Midbrain (tissue), 1 donor: ENCODE measurements around the gene HLA-DOA.

Source experiments
- DNase-seq: peaks from one replicate; lab custom pipeline; 2025; lab: John Stamatoyannopoulos, UW

The HLA-DOA gene

DNA sequence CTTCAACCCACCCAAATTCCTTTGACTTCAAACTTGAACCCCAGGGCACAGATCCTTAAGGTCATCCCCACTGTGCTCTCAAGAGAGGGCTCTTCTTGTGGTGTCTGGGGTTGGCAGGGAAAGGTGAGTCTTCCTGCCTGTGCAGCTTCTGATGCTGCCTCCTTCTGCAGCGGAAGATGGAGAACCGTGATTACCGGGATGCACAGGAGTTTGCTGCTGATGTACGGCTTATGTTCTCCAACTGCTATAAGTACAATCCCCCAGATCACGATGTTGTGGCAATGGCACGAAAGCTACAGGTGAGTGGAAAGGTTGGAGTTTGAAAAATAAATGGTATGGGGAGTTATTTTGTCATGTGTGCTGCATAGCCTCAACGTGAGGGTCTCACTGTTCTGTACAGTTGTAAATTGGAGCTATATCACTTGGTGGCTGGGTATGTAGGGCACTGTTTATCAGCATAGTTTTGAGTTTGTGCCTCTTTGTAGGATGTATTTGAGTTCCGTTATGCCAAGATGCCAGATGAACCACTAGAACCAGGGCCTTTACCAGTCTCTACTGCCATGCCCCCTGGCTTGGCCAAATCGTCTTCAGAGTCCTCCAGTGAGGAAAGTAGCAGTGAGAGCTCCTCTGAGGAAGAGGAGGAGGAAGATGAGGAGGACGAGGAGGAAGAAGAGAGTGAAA lies 32.0 kb downstream of the HLA-DOA start:
- no peak for DNase-seq

DNA sequence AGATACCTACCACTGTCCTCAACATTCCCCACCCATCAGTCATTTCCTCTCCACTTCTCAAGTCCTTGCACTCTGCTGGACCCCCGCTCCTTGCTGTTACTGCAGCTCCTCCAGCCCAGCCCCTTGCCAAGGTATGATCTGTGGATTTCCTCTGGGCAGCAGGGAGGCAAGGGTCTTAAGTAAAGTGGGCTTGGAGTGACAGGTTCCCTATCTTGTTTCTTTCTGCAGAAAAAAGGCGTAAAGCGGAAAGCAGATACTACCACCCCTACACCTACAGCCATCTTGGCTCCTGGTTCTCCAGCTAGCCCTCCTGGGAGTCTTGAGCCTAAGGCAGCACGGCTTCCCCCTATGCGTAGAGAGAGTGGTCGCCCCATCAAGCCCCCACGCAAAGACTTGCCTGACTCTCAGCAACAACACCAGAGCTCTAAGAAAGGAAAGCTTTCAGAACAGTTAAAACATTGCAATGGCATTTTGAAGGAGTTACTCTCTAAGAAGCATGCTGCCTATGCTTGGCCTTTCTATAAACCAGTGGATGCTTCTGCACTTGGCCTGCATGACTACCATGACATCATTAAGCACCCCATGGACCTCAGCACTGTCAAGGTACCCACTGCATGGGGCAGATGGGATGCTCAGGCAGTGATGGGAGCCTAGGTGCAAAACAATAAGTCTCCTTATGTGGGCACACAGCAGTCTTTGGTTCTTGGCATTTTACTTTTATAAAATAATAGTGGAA lies 32.9 kb downstream of the HLA-DOA start:
- no peak for DNase-seq

DNA sequence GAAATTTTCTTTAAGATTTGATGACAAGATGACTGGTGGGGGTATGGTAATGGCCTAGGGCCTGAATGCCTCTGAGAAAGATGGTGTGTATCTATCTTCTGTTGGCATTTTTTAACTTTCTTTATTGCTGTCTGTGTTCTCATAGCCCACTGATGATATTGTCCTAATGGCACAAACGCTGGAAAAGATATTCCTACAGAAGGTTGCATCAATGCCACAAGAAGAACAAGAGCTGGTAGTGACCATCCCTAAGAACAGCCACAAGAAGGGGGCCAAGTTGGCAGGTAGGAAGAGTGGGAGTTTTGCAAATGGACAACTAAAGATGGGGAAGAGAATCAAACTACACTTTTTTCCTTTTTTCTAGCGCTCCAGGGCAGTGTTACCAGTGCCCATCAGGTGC lies 33.5 kb downstream of the HLA-DOA start:
- no peak for DNase-seq

DNA sequence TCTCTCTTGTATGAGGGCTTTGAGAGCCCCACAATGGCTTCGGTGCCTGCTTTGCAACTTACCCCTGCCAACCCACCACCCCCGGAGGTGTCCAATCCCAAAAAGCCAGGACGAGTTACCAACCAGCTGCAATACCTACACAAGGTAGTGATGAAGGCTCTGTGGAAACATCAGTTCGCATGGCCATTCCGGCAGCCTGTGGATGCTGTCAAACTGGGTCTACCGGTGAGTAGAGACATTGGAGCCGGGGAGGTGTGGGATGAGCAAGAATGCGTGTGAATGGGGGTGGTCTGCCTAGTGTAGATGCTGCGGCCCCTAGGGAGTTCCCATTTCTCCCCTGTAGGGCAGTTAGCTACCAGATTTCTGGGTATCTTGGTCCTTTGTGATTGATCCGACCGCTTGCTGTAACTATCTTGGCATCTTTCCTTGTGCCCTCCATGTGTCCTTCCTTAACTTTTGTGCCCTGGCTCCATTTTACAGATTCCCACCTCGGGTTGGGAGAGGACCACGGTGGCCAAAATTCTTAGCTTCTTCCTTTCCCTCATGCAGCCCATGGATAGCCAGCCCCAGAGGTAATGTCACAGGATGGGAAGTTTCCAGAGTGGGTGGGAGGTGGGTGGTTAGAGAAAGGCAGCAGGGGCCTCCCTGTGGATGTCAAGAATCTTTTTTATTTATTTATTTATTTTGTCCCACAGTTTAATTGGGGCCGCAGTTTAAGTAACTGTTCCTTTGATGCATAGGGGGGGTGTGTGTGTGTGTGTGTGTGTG lies 34.7 kb downstream of the HLA-DOA start:
- DNase-seq = no peak

DNA sequence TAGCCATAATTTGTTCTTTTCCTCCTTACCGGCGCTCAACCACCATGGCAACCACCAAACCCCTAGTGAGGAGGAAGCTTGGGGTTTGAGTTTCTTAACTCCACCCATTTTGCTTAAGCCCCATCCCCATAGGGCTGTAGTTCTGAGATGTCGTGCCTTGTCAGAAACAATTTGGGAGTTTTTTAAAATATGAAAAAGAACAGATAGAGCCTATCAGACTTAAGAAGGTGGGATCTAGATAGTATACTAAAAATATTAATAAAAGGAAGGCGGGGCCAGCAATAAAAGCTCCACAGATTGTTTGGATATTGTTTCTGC lies 35.4 kb downstream of the HLA-DOA start:
- no peak for DNase-seq

DNA sequence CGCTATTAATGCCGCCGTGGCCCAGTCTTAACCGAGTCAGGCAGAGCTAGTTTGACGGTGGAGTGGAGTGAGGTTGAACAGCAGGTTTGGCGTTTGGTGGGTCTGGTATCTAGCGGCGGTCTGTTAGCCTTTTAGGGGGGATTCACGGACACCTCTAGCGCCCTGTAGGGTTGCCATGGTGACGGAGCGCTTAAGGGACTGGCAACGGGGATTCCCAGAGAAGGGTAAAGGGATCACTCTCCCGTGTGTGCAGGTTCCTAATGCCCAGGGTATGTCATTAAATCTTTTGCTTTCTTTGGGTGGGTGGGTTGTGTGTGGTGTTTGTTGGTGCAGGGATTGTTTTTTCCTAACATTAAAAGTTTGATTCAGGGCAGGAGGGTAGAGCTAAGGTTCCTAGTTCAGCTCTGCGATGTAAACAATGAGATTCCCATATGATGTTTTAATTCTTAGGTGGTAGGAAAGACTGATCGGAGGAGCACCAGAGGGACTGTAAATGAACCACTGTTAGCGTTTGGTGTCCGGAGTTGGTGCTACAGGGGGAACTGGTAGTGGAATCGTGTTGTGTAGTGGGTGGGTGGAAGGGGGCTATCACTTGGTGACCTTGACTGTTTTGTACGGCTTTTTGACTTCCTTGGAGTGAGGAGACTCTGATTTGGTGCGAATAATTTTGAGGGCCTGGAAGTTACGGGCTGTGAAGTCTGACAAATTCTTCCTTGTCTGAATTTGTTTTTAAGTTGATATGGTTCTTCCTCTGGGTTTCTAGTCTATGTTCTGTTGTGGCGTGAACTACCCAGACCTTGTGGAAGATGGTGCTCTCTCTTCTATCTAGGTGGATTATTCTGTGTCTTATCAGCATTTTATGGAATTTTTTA lies 36.0 kb downstream of the HLA-DOA start:
- DNase-seq = no peak

DNA sequence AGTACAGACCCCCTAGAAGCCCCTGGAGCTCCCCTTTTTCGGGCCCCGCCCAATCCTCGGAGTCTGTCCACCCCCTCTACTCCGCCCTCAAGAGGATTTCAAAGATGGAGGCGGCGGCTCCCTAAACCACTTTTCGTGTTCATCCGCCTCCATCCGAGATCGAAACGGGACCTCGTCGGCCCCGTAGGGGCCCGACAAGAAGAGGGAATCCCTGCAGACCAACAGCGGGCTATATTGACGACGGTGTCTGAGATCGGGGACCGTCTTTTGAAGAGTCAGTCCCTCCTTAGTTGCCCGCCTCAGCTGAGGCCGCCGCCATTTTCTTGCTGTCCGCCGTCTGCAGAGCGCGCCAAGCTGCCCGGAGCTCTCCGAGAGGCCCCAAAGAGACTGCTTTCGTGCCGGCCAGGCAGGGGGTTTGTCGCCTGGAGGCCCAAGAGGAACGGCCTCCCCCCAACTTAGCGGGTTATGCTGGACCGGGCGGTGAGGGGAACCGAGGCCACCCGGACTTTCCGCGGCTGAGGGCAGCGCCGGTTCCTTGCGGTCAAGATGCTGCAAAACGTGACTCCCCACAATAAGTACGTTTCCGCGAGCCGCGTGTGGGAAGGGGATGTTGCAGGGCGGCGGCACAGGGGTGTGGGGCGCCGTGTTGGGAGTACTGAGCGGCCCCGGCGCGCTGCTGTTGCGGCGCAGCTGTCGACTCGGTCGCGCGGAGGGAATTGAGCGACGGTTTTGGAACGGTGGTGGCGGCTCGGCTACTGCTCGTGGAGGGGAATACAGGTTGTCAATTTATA lies 36.8 kb downstream of the HLA-DOA start:
- no peak for DNase-seq

DNA sequence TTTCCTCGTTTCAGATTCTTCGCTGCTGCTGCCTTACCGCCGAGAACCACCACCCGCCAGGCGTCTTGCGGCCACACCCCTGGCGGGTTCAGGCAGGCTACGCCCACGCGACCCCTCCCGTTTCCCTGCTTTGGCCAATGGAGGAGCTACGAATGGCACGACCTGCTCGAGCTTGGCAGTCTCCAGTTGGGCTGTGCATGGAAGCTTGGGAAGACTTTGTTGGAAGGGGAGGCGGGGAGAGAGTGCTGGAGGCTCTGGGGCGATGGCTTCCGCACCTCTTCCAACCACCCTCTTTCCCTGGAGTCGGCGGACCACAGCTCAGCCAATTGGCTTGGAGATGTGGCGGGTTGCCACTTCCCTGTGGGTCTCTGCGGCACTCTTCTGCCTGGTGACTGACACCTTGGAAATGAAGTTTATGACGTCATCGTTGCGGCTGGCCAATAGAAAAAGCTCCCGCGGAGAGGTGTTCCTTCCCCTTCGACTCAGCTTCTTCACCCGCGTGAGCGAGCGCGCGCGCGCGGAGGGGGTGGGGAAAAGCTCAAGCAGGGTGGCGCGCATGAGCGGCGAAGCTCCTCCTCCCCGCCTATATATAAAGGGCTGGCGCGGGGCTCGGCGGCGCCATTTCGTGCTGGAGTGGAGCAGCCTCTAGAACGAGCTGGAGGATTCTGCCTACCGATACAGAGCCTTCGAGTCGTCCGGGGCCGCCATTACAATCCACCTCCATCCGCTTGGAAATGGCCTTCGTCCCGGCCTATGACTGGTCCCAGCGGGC lies 37.6 kb downstream of the HLA-DOA start:
- peak; percentile 99 for DNase-seq

- no peak for DNase-seq
Observed at GRCh38 chr6:32971242-32971580, 38.2 kb downstream of the HLA-DOA start.

DNA sequence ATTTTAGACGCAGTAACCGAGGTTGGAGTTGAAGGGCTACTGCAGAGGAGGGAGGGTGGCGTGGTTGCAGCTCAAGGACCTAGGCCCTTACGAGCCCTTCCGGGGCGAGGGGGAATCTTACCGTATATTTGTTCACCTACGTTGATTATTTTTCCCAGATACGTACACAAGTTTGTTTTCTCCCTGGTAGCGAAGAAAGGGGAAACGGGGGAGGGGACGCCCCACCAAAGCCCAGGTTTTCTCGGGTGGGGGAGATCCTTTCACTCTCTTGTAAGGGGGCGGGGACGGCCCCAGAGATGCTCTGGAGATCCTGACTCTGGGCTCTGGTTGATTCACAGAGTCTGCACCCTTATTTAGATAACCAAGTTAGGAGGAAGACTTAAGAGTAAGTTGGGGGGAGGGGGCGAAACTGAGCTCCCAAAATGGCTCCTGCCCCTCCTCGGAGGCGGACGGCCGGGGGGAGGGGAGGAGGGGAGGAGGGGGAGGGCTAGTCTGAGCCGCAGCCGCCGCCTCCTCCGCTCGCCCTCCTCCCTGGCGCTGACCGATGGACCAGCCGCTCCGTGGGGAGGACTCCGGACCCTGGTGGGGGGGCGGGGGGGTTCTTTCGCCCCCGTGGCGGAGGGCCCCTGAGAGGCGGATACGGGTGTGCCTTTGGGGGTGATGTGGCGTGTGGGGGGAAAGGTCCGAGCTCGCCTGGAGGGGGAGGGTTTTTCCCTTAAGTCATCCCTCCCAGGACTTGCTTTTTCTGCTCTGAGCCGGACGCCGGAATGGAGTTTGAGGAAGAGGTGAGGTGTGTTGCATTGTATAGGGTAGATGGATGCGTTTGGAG lies 38.8 kb downstream of the HLA-DOA start:
- peak; percentile 83 for DNase-seq

- DNase-seq = peak; percentile 74
Observed at GRCh38 chr6:32969685-32970412, 39.5 kb downstream of the HLA-DOA start.

- DNase-seq = peak; percentile 87
Observed at GRCh38 chr6:32968867-32969684, 40.3 kb downstream of the HLA-DOA start.

- peak; percentile 97 for DNase-seq
Observed at GRCh38 chr6:32968093-32968866, 41.1 kb downstream of the HLA-DOA start, which contains the start of gene BRD2. TSS of gene BRD2 (plus strand) at chr6:32968594. CDS start at chr6:32972899, 4,305 bp downstream.

DNA sequence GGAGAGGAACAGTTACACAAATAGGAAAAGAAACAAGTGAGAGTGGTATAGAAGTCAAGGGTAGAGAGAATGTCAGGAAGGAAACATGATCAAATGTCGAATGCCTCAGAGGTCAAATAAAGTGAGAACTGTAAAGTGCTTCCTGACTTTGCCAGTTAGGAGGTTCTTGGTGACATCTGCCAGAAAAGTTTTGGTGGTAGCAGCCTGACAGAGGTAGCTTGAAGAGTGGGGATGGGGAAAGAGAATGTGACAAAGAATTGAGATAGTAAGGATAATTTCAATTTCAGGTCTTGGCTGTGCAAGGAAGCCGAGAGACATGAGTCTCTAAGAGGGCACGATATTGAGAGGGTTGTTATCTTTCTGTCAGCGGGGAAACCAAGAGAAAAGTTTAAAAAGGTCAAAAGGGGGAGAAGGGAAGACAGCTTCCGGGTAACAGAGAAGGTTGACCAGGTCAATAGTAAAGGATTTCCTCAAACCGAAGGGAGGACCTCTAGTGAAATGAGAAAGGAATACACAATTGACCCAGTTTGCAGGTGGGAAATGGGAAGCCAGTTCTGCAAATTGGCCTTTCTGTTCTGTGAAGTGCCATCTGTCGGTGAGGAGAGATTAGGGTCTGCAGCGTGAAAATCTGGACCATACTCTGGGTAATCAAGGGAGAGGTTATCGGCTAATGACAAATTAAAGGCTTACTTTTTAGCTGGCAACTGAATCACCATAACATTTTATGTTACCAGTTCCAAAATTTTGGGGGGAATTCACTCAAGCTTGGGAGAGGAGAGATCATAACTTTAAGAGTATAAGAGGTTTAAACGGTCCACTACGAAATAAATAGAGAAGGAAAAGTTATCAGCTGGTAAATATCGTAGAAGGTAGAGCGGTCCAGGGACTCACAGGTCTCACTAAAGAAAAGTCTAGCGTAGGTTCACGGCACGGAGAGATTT lies 42.0 kb downstream of the HLA-DOA start:
- DNase-seq = peak; percentile 69

DNA sequence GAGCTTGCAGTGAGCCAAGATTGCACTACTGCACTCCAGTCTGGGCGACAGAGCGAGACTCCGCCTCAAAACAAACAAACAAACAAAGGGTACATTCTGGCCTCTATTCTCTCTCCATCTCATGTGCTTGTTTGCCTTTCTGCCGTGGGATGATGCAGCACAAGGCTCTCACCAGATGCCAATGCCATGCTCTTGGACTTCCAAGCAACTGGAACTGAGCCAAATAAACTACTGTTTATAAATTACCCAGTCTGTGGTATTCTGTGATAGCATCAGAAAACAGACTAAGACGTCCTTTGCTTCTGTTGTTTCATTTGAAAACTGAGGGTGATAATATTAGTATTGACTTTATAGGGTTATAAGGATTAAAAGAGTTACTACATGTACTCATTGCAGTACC lies 44.6 kb downstream of the HLA-DOA start:
- DNase-seq = no peak

GRCh38 chr6:32963866-32964265 lies 45.5 kb downstream of the HLA-DOA start:
- DNase-seq = no peak
